GM19438 (cell line): ENCODE measurements around the gene CHCHD4.
A peak's percentile ranks its signal among the peaks of the same experiment; 100 is the strongest.

Source experiments
- ATAC-seq: cut with Tn5 transposase; IDR thresholded peaks from one replicate; pipeline ENCODE4 v1.9.1; 2021; ENCODE audit warnings: low read depth; ENCODE audit not compliant: unreplicated experiment

Gene CHCHD4

GRCh38 chr3:14138109-14138877 is 13.6 kb upstream of the CHCHD4 start:
- ATAC-seq: no peak

GRCh38 chr3:14137445-14137844 is 12.8 kb upstream of the CHCHD4 start:
- ATAC-seq: no peak

GRCh38 chr3:14137004-14137403 is 12.3 kb upstream of the CHCHD4 start:
- no peak for ATAC-seq

- ATAC-seq: no peak
These were observed 10.9 kb upstream of the CHCHD4 start for GRCh38 chr3:14135581-14135980.

GRCh38 chr3:14134291-14134690 is 9.6 kb upstream of the CHCHD4 start:
- ATAC-seq: no peak

- ATAC-seq: no peak
These were observed 9.2 kb upstream of the CHCHD4 start for GRCh38 chr3:14133876-14134275.

GRCh38 chr3:14133188-14133800 is 8.6 kb upstream of the CHCHD4 start:
- ATAC-seq: no peak

- no peak for ATAC-seq
These were observed 8.0 kb upstream of the CHCHD4 start for GRCh38 chr3:14132689-14133088.

GRCh38 chr3:14132120-14132519 is 7.5 kb upstream of the CHCHD4 start:
- ATAC-seq: no peak

- no peak for ATAC-seq
These were observed 6.5 kb upstream of the CHCHD4 start for GRCh38 chr3:14131134-14131533.

- no peak for ATAC-seq
These were observed 6.0 kb upstream of the CHCHD4 start for GRCh38 chr3:14130707-14131106.

- ATAC-seq: no peak
These were observed 5.6 kb upstream of the CHCHD4 start for GRCh38 chr3:14130230-14130629.

- no peak for ATAC-seq
These were observed 4.6 kb upstream of the CHCHD4 start for GRCh38 chr3:14129296-14129695.

GRCh38 chr3:14128724-14129123 is 4.1 kb upstream of the CHCHD4 start:
- no peak for ATAC-seq

- no peak for ATAC-seq
These were observed 3.0 kb upstream of the CHCHD4 start for GRCh38 chr3:14127516-14128161.

- no peak for ATAC-seq
These were observed 2.3 kb upstream of the CHCHD4 start for GRCh38 chr3:14126887-14127505.

GRCh38 chr3:14126017-14126886 is 1.6 kb upstream of the CHCHD4 start:
- ATAC-seq: no peak

- ATAC-seq: peak; percentile 31
These were observed 735 bp upstream of the CHCHD4 start for GRCh38 chr3:14125193-14126016.

- peak; percentile 54 for ATAC-seq
These were observed 451 bp downstream of the CHCHD4 start for GRCh38 chr3:14124223-14124614.
